Measurements from ENCODE around the gene MLEC.
A peak's percentile ranks its signal among the peaks of the same experiment; 100 is the strongest.

MLEC gene

DNA sequence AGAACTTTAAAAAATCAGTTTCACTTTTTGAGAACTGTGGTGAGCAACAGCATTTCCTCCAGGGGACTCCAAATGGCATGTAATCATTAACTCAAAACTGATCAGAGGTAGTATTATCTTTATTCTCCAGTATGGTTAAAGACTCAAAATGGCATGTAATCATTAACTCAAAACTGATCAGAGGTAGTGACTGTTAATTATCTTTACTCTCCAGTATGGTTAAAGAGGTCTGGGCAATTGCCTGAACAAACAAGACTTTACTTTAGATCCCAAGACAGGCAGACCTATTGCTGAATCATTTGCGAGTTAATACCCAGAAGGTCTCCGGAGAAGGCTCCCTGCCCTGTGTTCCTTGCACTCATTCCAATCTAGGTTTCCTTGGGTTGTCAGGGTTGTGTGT, 32.1 kb downstream of the MLEC start:
- DNase-seq (ENCODE audit: low read depth) = no peak
- in situ Hi-C loops (cut with HindIII; ENCODE audit: low sequenced_read_pairs) = loop anchor here (25.0 kb wide), 1 partner anchor 132 kb away; the partner anchor contains the start of gene POP5
- no peak overlapping the region for H3K4me3 ChIP-seq (ENCODE audit: low read depth, low read length)
- TF ChIP-seq, protein P1, sequence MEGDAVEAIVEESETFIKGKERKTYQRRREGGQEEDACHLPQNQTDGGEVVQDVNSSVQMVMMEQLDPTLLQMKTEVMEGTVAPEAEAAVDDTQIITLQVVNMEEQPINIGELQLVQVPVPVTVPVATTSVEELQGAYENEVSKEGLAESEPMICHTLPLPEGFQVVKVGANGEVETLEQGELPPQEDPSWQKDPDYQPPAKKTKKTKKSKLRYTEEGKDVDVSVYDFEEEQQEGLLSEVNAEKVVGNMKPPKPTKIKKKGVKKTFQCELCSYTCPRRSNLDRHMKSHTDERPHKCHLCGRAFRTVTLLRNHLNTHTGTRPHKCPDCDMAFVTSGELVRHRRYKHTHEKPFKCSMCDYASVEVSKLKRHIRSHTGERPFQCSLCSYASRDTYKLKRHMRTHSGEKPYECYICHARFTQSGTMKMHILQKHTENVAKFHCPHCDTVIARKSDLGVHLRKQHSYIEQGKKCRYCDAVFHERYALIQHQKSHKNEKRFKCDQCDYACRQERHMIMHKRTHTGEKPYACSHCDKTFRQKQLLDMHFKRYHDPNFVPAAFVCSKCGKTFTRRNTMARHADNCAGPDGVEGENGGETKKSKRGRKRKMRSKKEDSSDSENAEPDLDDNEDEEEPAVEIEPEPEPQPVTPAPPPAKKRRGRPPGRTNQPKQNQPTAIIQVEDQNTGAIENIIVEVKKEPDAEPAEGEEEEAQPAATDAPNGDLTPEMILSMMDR (IDR thresholded peaks at IDR 0.05; ENCODE audit: low read depth, low read length, missing control alignments) = no peak

DNA sequence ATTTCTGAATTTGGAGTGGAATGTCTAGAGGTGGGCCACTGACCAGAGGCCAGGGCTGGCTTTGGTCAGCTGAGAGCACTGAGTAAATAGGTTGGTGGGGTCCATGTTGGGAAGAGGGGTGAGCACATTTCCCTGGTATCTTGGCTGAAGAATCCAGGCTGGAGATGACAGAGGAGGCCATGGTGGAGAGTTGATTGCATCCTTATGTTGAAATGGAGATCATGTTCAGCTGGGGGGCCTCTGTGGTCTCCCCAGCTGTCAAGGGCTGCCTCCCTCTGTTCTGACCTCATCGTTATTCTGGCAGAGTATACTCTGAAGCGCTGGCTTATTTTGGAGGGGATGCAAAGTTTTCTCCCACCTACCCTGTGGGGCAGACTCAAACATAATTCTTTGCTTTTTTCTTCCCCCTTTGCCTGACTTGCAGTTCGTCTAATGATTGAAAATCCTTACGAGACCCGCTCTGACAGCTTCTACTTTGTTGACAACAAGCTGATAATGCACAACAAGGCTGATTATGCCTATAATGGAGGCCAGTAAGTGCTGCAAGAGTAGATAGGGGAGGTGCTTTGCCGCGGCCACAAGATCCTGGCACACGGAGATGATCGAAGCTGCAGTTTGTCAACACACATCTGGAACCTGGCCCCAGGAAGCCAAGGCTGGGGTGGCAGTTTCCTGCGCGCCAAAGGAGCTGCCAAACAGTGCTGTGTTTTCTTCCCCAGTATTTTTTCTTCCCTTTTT, 32.7 kb downstream of the MLEC start:
- TF ChIP-seq, protein P1 (IDR thresholded peaks at IDR 0.05; ENCODE audit: low read depth, low read length, missing control alignments) = no peak

DNA sequence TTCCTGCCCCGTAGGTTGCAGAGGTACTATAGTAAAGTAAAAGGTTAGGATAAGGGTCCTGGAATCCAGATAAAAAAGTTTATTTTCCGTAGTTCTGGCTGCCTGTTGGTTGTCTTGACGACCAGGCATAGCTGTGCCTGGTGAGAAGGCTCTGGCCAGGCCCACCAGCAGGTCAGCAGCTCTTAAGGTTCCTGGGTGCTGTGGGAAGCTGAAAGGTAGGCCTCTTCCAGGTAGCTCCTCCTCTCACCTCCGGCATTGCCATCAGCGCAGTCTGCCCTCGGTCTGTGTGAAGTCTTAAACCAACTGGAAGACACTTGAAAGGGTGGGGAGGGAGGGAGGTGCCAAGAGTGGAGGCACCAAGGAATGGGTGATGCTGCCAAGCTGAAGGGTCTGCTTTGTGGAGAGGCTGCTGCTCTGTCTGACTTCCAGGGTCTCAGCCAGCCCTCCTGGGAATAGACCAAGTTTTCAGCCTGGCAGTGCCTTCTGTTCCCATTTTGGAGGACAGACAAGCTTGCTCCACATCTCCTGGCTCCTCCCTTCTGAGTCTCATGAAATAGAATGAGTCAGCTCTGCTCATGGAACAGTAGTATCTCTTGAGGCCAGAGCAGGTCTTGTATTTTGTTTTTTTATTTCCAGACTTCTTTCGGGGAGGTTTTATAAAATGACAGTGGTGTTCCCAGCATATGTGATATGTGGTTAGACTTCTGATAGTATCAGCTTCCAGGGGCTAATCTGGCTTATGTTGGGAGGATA, 33.5 kb downstream of the MLEC start:
- in situ Hi-C loops (cut with HindIII; ENCODE audit: low sequenced_read_pairs) = loop anchor here (25.0 kb wide), 1 partner anchor 133 kb away; the partner anchor contains the start of gene POP5
- DNase-seq (ENCODE audit: low read depth) = peak; percentile 18
- TF ChIP-seq, protein P1 (IDR thresholded peaks at IDR 0.05; ENCODE audit: low read depth, low read length, missing control alignments) = no peak
- no peak overlapping the region for H3K4me3 ChIP-seq (ENCODE audit: low read depth, low read length)

More for the DNA sequence above, 32.7 kb downstream of the MLEC start:
- in situ Hi-C loops (cut with HindIII; ENCODE audit: low sequenced_read_pairs) = loop anchor here (25.0 kb wide), 1 partner anchor 132 kb away; the partner anchor contains the start of gene POP5
- no peak for DNase-seq (ENCODE audit: low read depth)
- no peak overlapping the region for H3K4me3 ChIP-seq (ENCODE audit: low read depth, low read length)

GRCh38 chr12:120720987-120721801, 34.2 kb downstream of the MLEC start:
- no peak overlapping the region for H3K4me3 ChIP-seq (ENCODE audit: low read depth, low read length)
- no peak for DNase-seq (ENCODE audit: low read depth)
- in situ Hi-C loops (cut with HindIII; ENCODE audit: low sequenced_read_pairs) = loop anchor here (25.0 kb wide), 1 partner anchor 134 kb away; the partner anchor contains the start of gene POP5
- TF ChIP-seq, protein P1 (IDR thresholded peaks at IDR 0.05; ENCODE audit: low read depth, low read length, missing control alignments) = no peak

DNA sequence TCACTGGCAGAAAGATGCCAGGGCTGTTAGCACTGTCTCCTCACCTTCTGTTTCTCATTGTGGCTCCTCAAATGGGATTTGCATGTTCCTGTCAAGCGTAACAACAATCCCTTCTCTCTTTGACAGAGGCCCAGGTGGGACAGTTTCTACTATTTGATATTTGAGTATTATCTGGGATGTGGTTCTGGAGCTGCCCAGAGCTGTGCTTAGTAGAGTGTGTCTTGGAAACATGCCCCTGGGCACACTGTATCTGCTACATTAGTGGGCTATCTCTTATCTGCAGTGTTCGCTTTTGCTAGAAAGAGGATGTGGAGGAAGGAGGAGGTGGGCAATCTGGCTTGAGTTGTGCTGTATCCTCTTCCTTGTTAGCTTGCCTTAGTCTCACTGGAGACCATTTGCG, 34.9 kb downstream of the MLEC start:
- no peak overlapping the region for H3K4me3 ChIP-seq (ENCODE audit: low read depth, low read length)
- TF ChIP-seq, protein P1 (IDR thresholded peaks at IDR 0.05; ENCODE audit: low read depth, low read length, missing control alignments) = no peak
- DNase-seq (ENCODE audit: low read depth) = no peak
- in situ Hi-C loops (cut with HindIII; ENCODE audit: low sequenced_read_pairs) = loop anchor here (25.0 kb wide), 1 partner anchor 135 kb away; the partner anchor contains the start of gene POP5

- H3K4me3 ChIP-seq (ENCODE audit: low read depth, low read length) = no peak overlapping the region
- in situ Hi-C loops (cut with HindIII; ENCODE audit: low sequenced_read_pairs) = loop anchor here (25.0 kb wide), 1 partner anchor 135 kb away; the partner anchor contains the start of gene POP5
- no peak for DNase-seq (ENCODE audit: low read depth)
- TF ChIP-seq, protein P1 (IDR thresholded peaks at IDR 0.05; ENCODE audit: low read depth, low read length, missing control alignments) = no peak
Measured at GRCh38 chr12:120722784-120723183, 35.8 kb downstream of the MLEC start.
